Stimulated activated CD4-positive, alpha-beta T cell treated with anti-CD3 and anti-CD28 coated beads, TNF-alpha, amount 100 ng/mL, for 4 hours (primary cell): ENCODE results near the gene C1QTNF2.

Experiments
- DNase-seq, 3 experiments: peaks; one replicate each; pipeline ENCODE4 v3.0.0-alpha.2; 2020; ENCODE audit warnings: low read depth in 3 of 3

C1QTNF2 gene

GRCh38 chr5:160369990-160370712, at the start of gene C1QTNF2:
Gene C1QTNF2, minus strand, starts transcription at chr5:160370626. Its CDS starts 15,615 bp downstream, at chr5:160355011.
- no peak for DNase-seq

- no peak for DNase-seq
These were observed 49.8 kb upstream of the C1QTNF2 start for GRCh38 chr5:160420331-160420610.

GRCh38 chr5:160419458-160420330, 49.3 kb upstream of the C1QTNF2 start:
- no peak for DNase-seq

- DNase-seq = peak; percentile 84 to 89 (median 87)
These were observed 48.4 kb upstream of the C1QTNF2 start, which contains the start of gene SLU7 for GRCh38 chr5:160418561-160419457. Gene SLU7, minus strand, starts transcription at chr5:160419081. Its CDS starts 3,787 bp downstream, at chr5:160415294.

GRCh38 chr5:160399402-160400353, 29.3 kb upstream of the C1QTNF2 start, which contains the start of gene FAM200C:
Gene FAM200C, minus strand, starts transcription at chr5:160400054. Its CDS starts 4,564 bp downstream, at chr5:160395490.
- peak; percentile 26 to 39 (median 38) for DNase-seq

GRCh38 chr5:160398806-160399205, 28.4 kb upstream of the C1QTNF2 start:
- no peak for DNase-seq

- DNase-seq = no peak
These were observed 27.1 kb upstream of the C1QTNF2 start for GRCh38 chr5:160397492-160397891.

- DNase-seq = no peak
These were observed 24.7 kb upstream of the C1QTNF2 start for GRCh38 chr5:160395111-160395510.

GRCh38 chr5:160390787-160391696, 20.6 kb upstream of the C1QTNF2 start:
- DNase-seq = no peak

- DNase-seq = no peak
These were observed 17.0 kb upstream of the C1QTNF2 start for GRCh38 chr5:160387445-160387844.

- no peak for DNase-seq
These were observed 15.1 kb upstream of the C1QTNF2 start for GRCh38 chr5:160385496-160385895.

GRCh38 chr5:160384681-160385080, 14.3 kb upstream of the C1QTNF2 start:
- DNase-seq = no peak

GRCh38 chr5:160382346-160382745, 11.9 kb upstream of the C1QTNF2 start:
- DNase-seq = no peak

GRCh38 chr5:160380041-160380440, 9.6 kb upstream of the C1QTNF2 start:
- DNase-seq = no peak

GRCh38 chr5:160379511-160379910, 9.1 kb upstream of the C1QTNF2 start:
- DNase-seq = no peak

GRCh38 chr5:160378330-160378729, 7.9 kb upstream of the C1QTNF2 start:
- DNase-seq = no peak

- DNase-seq = no peak
These were observed 7.2 kb upstream of the C1QTNF2 start for GRCh38 chr5:160377651-160378050.

- no peak for DNase-seq
These were observed 6.0 kb upstream of the C1QTNF2 start for GRCh38 chr5:160376416-160376815.

GRCh38 chr5:160375701-160376100, 5.3 kb upstream of the C1QTNF2 start:
- no peak for DNase-seq

- DNase-seq = no peak
These were observed 4.7 kb upstream of the C1QTNF2 start for GRCh38 chr5:160375166-160375565.
